Nephron (organoid): ENCODE measurements around the gene CNIH2.

Source experiments
- H3K27ac Mint-ChIP-seq, 3 experiments: 2 replicates each; pipeline ENCODE4 v1.8.0; 2020; ENCODE audit warnings: mixed read lengths in 3 of 3, mild to moderate bottlenecking in 2 of 3, moderate library complexity in 1 of 3
- H3K27me3 Mint-ChIP-seq: 2 replicates; pipeline ENCODE4 v1.8.0; 2021; ENCODE audit warnings: low read depth, mild to moderate bottlenecking, moderate library complexity, mixed read lengths
- H3K36me3 Mint-ChIP-seq: 2 replicates; pipeline ENCODE4 v1.8.0; 2020; ENCODE audit warnings: low read depth, mixed read lengths
- H3K4me1 Mint-ChIP-seq: 2 replicates; pipeline ENCODE4 v1.8.0; 2020; ENCODE audit warnings: mixed read lengths
- H3K4me3 Mint-ChIP-seq, 3 experiments: 2 replicates each; pipeline ENCODE4 v1.8.0; 2020; ENCODE audit warnings: mild to moderate bottlenecking in 3 of 3, mixed read lengths in 3 of 3, moderate library complexity in 2 of 3
- H3K9me3 Mint-ChIP-seq: 2 replicates; pipeline ENCODE4 v1.8.0; 2020; ENCODE audit warnings: mixed read lengths
- CTCF ChIP-seq, 3 experiments: fragments of 200-600 bp; sonication (generic); IDR thresholded peaks; one replicate each; pipeline ENCODE4 v1.5.0; 2021; ENCODE audit warnings: antibody characterized with exemption in 3 of 3; ENCODE audit not compliant: unreplicated experiment in 3 of 3

CNIH2 gene

GRCh38 chr11:66287889-66288670 lies 10.1 kb downstream of the CNIH2 start:
- Mint-ChIP-seq H3K9me3 (no peaks in the 10 kb centered on the region), H3K4me3 (peak overlapping the region; percentile 86 to 98 (median 92)), H3K36me3 (no peaks in the 10 kb centered on the region), H3K27me3 (peaks cover 34% of the 10 kb centered on the region), H3K27ac (peak overlapping the region; percentile 64 to 89 (median 87)), H3K4me1 (peaks cover 20% of the 10 kb centered on the region)
- no peak for TF ChIP-seq CTCF (IDR thresholded peaks at IDR 0.05; ENCODE audit: unreplicated experiment in 3 of 3)

- Mint-ChIP-seq H3K4me1 (peaks cover 20% of the 10 kb centered on the region), H3K27ac (peak within 1 kb of the TSS; percentile 93 to 96 (median 94)), H3K36me3 (no peaks in the 10 kb centered on the region), H3K9me3 (no peaks in the 10 kb centered on the region), H3K27me3 (peaks cover 42% of the 10 kb centered on the region), H3K4me3 (peak within 1 kb of the TSS; percentile 86 to 98 (median 92))
- no peak for TF ChIP-seq CTCF (IDR thresholded peaks at IDR 0.05; ENCODE audit: unreplicated experiment in 3 of 3)
These were observed 10.9 kb downstream of the CNIH2 start, which contains the start of gene YIF1A for GRCh38 chr11:66288671-66289547. Gene YIF1A (minus strand): TSS chr11:66289143. CDS start chr11:66288985, 158 bp downstream.

- H3K36me3 Mint-ChIP-seq, result no peaks in the 10 kb centered on the region
- H3K4me1 Mint-ChIP-seq, result peaks cover 20% of the 10 kb centered on the region
- H3K9me3 Mint-ChIP-seq, result no peaks in the 10 kb centered on the region
- peak overlapping the region; percentile 93 to 96 (median 94) for H3K27ac Mint-ChIP-seq
- no peak for TF ChIP-seq CTCF (IDR thresholded peaks at IDR 0.05; ENCODE audit: unreplicated experiment in 3 of 3)
- peak overlapping the region; percentile 86 to 92 (median 89) for H3K4me3 Mint-ChIP-seq
- peaks cover 49% of the 10 kb centered on the region for H3K27me3 Mint-ChIP-seq
These were observed 11.8 kb downstream of the CNIH2 start for GRCh38 chr11:66289548-66290329.

- peaks cover 20% of the 10 kb centered on the region for H3K4me1 Mint-ChIP-seq
These were observed 12.3 kb downstream of the CNIH2 start for GRCh38 chr11:66290330-66290621.

More at GRCh38 chr11:66290330-66290621, 12.3 kb downstream of the CNIH2 start:
- H3K27me3 Mint-ChIP-seq, result peaks cover 49% of the 10 kb centered on the region
- H3K27ac Mint-ChIP-seq, result peak overlapping the region in 2 of 3 experiments; percentile 8 to 18
- TF ChIP-seq CTCF (IDR thresholded peaks at IDR 0.05; ENCODE audit: unreplicated experiment in 3 of 3), result no peak
- H3K9me3 Mint-ChIP-seq, result no peaks in the 10 kb centered on the region
- no peaks in the 10 kb centered on the region for H3K36me3 Mint-ChIP-seq
- peak overlapping the region; percentile 86 to 92 (median 89) for H3K4me3 Mint-ChIP-seq
